ENCODE results near the gene PAPPA. TPM values are rescaled to one million over a fixed set of nuclear protein-coding genes. Genes with fewer than 3 reads are reported as not detected.

PAPPA gene
- polyA plus RNA-seq, 1 of the 3 experiments (the other 2 are of a cell fraction): 44.5 TPM

GRCh38 chr9:116157436-116158138, 4.0 kb downstream of the PAPPA start (continued):
- TF ChIP-seq SIN3A (IDR thresholded peaks at IDR 0.05; ENCODE audit: borderline replicate concordance, low read depth, low read length) (no peak), FOXM1 (IDR thresholded peaks at IDR 0.05; ENCODE audit: low read depth) (no peak), GABPA (IDR thresholded peaks at IDR 0.05; ENCODE audit: low read depth) (no peak), MAX (IDR thresholded peaks at IDR 0.05; ENCODE audit: low read depth) (no peak), RXRA (IDR thresholded peaks at IDR 0.05; ENCODE audit: borderline replicate concordance, low read depth) (no peak), GATA2 (CRISPR knock-in tag; IDR thresholded peaks at IDR 0.05) (no peak), SMC3 (IDR thresholded peaks at IDR 0.05; ENCODE audit: low read depth, low read length) (no peak), JUND (IDR thresholded peaks at IDR 0.05) (no peak), REST (IDR thresholded peaks at IDR 0.05; ENCODE audit: low read depth, low read length) (no peak), YY1 (IDR thresholded peaks at IDR 0.05; ENCODE audit: low read depth) (no peak), NRF1 (IDR thresholded peaks at IDR 0.05; ENCODE audit: low read depth, low read length) (no peak)
- TF ChIP-seq, protein P1, sequence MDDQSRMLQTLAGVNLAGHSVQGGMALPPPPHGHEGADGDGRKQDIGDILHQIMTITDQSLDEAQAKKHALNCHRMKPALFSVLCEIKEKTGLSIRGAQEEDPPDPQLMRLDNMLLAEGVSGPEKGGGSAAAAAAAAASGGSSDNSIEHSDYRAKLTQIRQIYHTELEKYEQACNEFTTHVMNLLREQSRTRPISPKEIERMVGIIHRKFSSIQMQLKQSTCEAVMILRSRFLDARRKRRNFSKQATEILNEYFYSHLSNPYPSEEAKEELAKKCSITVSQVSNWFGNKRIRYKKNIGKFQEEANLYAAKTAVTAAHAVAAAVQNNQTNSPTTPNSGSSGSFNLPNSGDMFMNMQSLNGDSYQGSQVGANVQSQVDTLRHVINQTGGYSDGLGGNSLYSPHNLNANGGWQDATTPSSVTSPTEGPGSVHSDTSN (IDR thresholded peaks at IDR 0.05): no peak

DNA sequence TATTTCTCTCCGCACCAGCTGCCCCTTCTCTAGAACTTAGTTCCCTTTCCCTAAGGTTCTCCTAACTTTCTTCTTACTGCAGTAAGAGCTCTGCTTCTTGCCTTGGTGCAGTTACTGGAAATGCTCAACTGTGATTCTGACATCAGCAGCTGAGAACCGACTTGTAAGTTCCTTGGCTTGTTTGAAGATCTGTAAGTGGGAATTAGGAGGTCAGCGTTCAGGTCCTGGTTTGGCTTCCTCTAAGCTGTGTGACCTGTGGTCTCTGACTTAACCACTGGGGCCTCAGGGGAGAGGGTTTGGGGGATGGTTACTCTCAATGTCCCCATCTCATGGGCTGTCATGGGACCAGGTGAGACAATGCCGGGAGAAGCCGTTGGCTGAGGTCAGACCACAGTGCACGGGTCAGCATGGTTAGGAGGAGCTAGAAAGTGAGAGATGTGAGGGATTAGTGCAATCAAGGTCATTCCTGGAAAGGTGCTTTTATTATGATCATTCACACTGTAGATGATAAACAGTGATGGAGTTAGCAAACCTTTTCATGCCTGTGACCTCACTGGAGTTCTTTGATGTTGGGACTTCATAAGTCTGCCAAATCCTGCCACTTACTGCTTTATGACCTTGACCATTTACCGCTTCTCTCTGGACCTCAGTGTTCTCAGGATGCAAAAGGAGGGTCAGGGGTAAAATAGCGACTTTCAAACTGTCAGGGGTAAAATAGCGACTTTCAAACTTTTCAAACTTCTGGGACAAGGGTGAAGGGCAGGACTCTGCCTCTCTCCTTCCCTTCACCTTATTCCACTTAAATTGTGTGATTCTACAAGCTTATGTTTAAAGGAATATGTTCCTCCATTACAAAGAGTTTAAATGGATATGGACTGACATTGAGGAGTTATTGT, 7.3 kb downstream of the PAPPA start:
- TF ChIP-seq FOSL2 (IDR thresholded peaks at IDR 0.05; ENCODE audit: borderline replicate concordance, low read depth) (no peak), RFX5 (IDR thresholded peaks at IDR 0.05; ENCODE audit: low read length) (no peak), CTCF (IDR thresholded peaks at IDR 0.05) (no peak), POLR2AphosphoS5 (IDR thresholded peaks at IDR 0.05; ENCODE audit: low read depth, low read length) (no peak), YY1 (IDR thresholded peaks at IDR 0.05; ENCODE audit: low read depth) (no peak), MEF2A (IDR thresholded peaks at IDR 0.05; ENCODE audit: borderline replicate concordance, low read depth) (no peak), TEAD4 (IDR thresholded peaks at IDR 0.05; ENCODE audit: borderline replicate concordance, insufficient read depth) (no peak), TAF1 (IDR thresholded peaks at IDR 0.05; ENCODE audit: borderline replicate concordance, low read depth, low read length) (no peak)
- DNase-seq: no peak
- Histone ChIP-seq H3K36me3 (replicated peaks in 1 of 2; ENCODE audit: control insufficient read depth in 1 of 2, insufficient read depth in 2 of 2, low read length in 1 of 2) (peaks cover 6 to 73% of the 10 kb centered on the region in 2 experiments), H4K20me1 (ENCODE audit: insufficient read depth) (peaks cover 72% of the 10 kb centered on the region), H3K4me1 (ENCODE audit: control insufficient read depth in 1 of 2, insufficient read depth in 2 of 2, low read depth in 1 of 2, low read length in 1 of 2) (peaks cover 6 to 20% of the 10 kb centered on the region in 2 experiments), H3K4me2 (peak overlapping the region; percentile 7; the same call in 1 of the 2 replicates), H3K79me2 (ENCODE audit: insufficient read depth) (peaks cover 100% of the 10 kb centered on the region), H3F3A (replicated peaks; ENCODE audit: insufficient read depth) (peaks cover 32% of the 10 kb centered on the region), H3K9me3 (no peaks in the 10 kb centered on the region), H3K9ac (no peak overlapping the region), H2AFZ (ENCODE audit: low read depth) (no peak overlapping the region), H3K27me3 (ENCODE audit: insufficient read depth) (no peaks in the 10 kb centered on the region), H3K9me2 (no peaks in the 10 kb centered on the region), H3K27ac (ENCODE audit: low read depth in 2 of 2, low read length in 1 of 2) (0 out of 4 replicates have a peak overlapping the region, but pooled peaks of 1 of the 2 experiments have one; percentile 2), H3K4me3 (ENCODE audit: low read depth in 2 of 2, low read length in 1 of 2) (no peak overlapping the region)
- POLR2A ChIA-PET: no interaction called here
- CTCF ChIA-PET: interaction anchor here (0.9 to 1.5 kb wide), 5 partner anchors 9 to 567 kb away, joined by 3 to 5 read pairs (median 4); no protein-coding TSS in a partner anchor
- 94% methylated on average over 9 of the region's 9 CpGs for WGBS (ENCODE audit: low lambda C conversion rate)
